ENCODE measurements around the gene PHF1.
"Not testable (repeated sequence)": the region's sequence is repeated elsewhere in the genome, so short reads cannot be mapped to it uniquely, and the experiment has no call there.

The PHF1 gene

GRCh38 chr6:33410711-33411631 lies at the start of gene PHF1:
PHF1 (plus strand) TSS chr6:33411014; CDS start chr6:33412264, 1,250 bp downstream.
- no peak for DNase-seq

- DNase-seq, result not testable (repeated sequence)
Measured at GRCh38 chr6:33363486-33363885, 47.3 kb upstream of the PHF1 start.

- DNase-seq, result not testable (repeated sequence)
Measured at GRCh38 chr6:33364475-33365205, 46.2 kb upstream of the PHF1 start.

- DNase-seq, result not testable (repeated sequence)
Measured at GRCh38 chr6:33365206-33365971, 45.4 kb upstream of the PHF1 start.

- no peak for DNase-seq
Measured at GRCh38 chr6:33367009-33367714, 43.7 kb upstream of the PHF1 start.

- not testable (repeated sequence) for DNase-seq
Measured at GRCh38 chr6:33367715-33368025, 43.1 kb upstream of the PHF1 start.

- not testable (repeated sequence) for DNase-seq
Measured at GRCh38 chr6:33371901-33372300, 38.9 kb upstream of the PHF1 start.

GRCh38 chr6:33372526-33373123 lies 38.2 kb upstream of the PHF1 start:
- DNase-seq, result no peak

GRCh38 chr6:33373960-33374910 lies 36.6 kb upstream of the PHF1 start:
- peak; percentile 12 for DNase-seq

- DNase-seq, result no peak
Measured at GRCh38 chr6:33375143-33375671, 35.6 kb upstream of the PHF1 start.

GRCh38 chr6:33377171-33377570 lies 33.6 kb upstream of the PHF1 start:
- no peak for DNase-seq

- not testable (repeated sequence) for DNase-seq
Measured at GRCh38 chr6:33379184-33379583, 31.6 kb upstream of the PHF1 start.

- no peak for DNase-seq
Measured at GRCh38 chr6:33380272-33380981, 30.4 kb upstream of the PHF1 start.

GRCh38 chr6:33383427-33384185 lies 27.2 kb upstream of the PHF1 start:
- no peak for DNase-seq

GRCh38 chr6:33384581-33385020 lies 26.2 kb upstream of the PHF1 start:
- no peak for DNase-seq

- no peak for DNase-seq
Measured at GRCh38 chr6:33390173-33390572, 20.6 kb upstream of the PHF1 start.

- no peak for DNase-seq
Measured at GRCh38 chr6:33390767-33391277, 20.0 kb upstream of the PHF1 start.

GRCh38 chr6:33391278-33391921 lies 19.4 kb upstream of the PHF1 start, which contains the start of gene KIFC1:
KIFC1 (plus strand) TSS chr6:33391823; CDS start chr6:33391986, 163 bp downstream.
- DNase-seq, result peak; percentile 99
